GM06990 (cell line): ENCODE measurements around the gene MAPK10.
"Not testable (repeated sequence)": the region's sequence is repeated elsewhere in the genome, so short reads cannot be mapped to it uniquely, and the experiment has no call there.

Experiments used
- DNase-seq: peaks from one replicate; pipeline ENCODE4 v3.0.0-alpha.2; 2011; ENCODE audit not compliant: insufficient read length; ENCODE audit errors: extremely low read depth
- H3K27me3 ChIP-seq: replicated peaks from 2 replicates; pipeline ENCODE4 v1.6.0; 2011; ENCODE audit warnings: low read length; ENCODE audit not compliant: control insufficient read depth, insufficient read depth
- H3K36me3 ChIP-seq: 2 replicates; pipeline ENCODE4 v1.5.1; 2011; ENCODE audit warnings: low read length; ENCODE audit not compliant: control insufficient read depth, insufficient read depth
- H3K4me3 ChIP-seq: replicated peaks from 2 replicates; pipeline ENCODE4 v1.5.1; 2011; ENCODE audit warnings: low read depth, mild to moderate bottlenecking, control low read depth, low read length
- CTCF ChIP-seq: IDR thresholded peaks from 2 replicates; pipeline ENCODE4 v1.5.1; 2011; ENCODE audit warnings: low read length, control low read depth, mild to moderate bottlenecking, inconsistent platforms; ENCODE audit not compliant: insufficient read depth, poor library complexity, severe bottlenecking

MAPK10 gene

GRCh38 chr4:86338989-86339388 lies 20.9 kb downstream of the MAPK10 start:
- Histone ChIP-seq H3K36me3 (no peaks in the 10 kb centered on the region), H3K4me3 (no peak overlapping the region), H3K27me3 (no peaks in the 10 kb centered on the region; the same call in 1 of the 2 replicates)
- DNase-seq: no peak
- no peak for TF ChIP-seq CTCF

DNA sequence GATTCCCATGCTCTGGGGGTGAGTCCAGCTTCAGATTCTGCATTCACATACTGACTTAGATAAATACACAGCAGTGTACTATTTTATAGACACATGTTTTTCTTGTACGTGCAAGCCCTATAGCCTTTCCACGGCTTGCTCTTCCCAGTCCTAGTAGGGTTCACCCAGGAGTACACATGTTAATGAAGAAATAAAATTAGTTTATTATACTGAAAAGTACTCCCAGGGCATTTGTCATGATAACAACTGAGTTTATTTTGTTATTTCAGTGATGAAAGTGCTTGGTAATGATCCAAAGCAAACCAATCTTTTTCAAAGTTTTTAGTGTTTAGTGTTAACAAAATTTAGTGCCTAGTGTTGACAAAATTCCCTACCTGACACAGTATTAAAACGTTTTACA lies 21.3 kb downstream of the MAPK10 start:
- H3K4me3 ChIP-seq: no peak overlapping the region
- no peak for TF ChIP-seq CTCF
- no peaks in the 10 kb centered on the region; the same call in 1 of the 2 replicates for H3K27me3 ChIP-seq
- DNase-seq: no peak
- no peaks in the 10 kb centered on the region for H3K36me3 ChIP-seq

- DNase-seq: no peak
- H3K27me3 ChIP-seq: no peaks in the 10 kb centered on the region; the same call in 1 of the 2 replicates
- no peak for TF ChIP-seq CTCF
- H3K4me3 ChIP-seq: no peak overlapping the region
- no peaks in the 10 kb centered on the region for H3K36me3 ChIP-seq
Measured at GRCh38 chr4:86334020-86334750, 25.7 kb downstream of the MAPK10 start.

GRCh38 chr4:86333236-86333635 lies 26.6 kb downstream of the MAPK10 start:
- Histone ChIP-seq H3K27me3 (no peaks in the 10 kb centered on the region; the same call in 1 of the 2 replicates), H3K36me3 (no peaks in the 10 kb centered on the region), H3K4me3 (no peak overlapping the region)
- no peak for DNase-seq
- TF ChIP-seq CTCF: no peak

DNA sequence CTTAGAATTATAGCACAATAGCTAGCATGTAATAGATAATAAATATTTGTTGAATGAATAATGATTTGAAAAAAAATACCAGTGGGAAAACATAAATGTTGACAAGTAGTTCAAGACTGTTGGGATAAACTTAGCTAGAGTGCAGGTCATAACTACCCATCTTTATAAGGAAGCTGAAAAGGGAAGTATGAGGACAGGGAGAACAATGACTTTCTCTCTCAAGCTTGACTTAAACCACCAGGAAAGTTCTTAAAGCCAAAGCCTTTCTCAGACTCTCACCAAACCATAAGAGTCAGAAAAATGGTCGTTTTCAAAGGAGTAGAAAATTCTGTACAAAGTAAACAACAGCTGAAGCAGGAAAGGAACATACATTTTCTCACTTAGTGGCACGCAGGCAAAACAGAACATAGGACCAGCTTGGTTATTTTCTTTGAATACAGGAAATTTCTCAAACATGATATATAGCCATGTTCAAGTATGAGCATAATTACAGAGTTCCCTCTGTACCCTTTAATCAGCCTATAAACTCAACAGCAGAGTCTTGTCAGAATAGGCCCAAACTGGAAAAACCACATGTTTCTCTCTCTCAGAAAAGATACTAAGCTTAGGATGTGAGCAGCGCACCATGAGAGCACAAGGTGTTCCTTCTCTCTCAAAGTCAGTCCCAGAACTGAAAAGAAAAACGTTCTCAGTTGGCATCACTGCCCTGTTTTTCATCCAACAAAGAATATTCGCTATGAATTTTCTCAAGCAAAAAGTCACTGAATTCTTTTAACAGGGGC lies 28.7 kb downstream of the MAPK10 start:
- H3K27me3 ChIP-seq: no peaks in the 10 kb centered on the region; the same call in 1 of the 2 replicates
- H3K36me3 ChIP-seq: no peaks in the 10 kb centered on the region
- no peak for TF ChIP-seq CTCF
- H3K4me3 ChIP-seq: no peak overlapping the region
- DNase-seq: no peak

GRCh38 chr4:86330411-86330810 lies 29.4 kb downstream of the MAPK10 start:
- H3K36me3 ChIP-seq, DNase-seq, H3K4me3 ChIP-seq, H3K27me3 ChIP-seq: not testable (repeated sequence)
